GM12873 (cell line): Measurements from ENCODE around the gene MSMP.

Experiments used
- CTCF ChIP-seq: IDR thresholded peaks from 2 replicates; pipeline ENCODE4 v1.5.1; 2012; ENCODE audit warnings: low read depth, mild to moderate bottlenecking, moderate library complexity, low read length, control low read depth; ENCODE audit not compliant: insufficient read depth; ENCODE audit errors: missing control alignments

MSMP gene

GRCh38 chr9:35781066-35781465 lies 27.0 kb upstream of the MSMP start:
- TF ChIP-seq CTCF: no peak

GRCh38 chr9:35778496-35778895 lies 24.4 kb upstream of the MSMP start:
- no peak for TF ChIP-seq CTCF

GRCh38 chr9:35776018-35776417 lies 21.9 kb upstream of the MSMP start:
- TF ChIP-seq CTCF: no peak

GRCh38 chr9:35774907-35775635 lies 21.0 kb upstream of the MSMP start:
- TF ChIP-seq CTCF: no peak

GRCh38 chr9:35771943-35772342 lies 17.9 kb upstream of the MSMP start:
- no peak for TF ChIP-seq CTCF

GRCh38 chr9:35771534-35771933 lies 17.5 kb upstream of the MSMP start:
- TF ChIP-seq CTCF: no peak

GRCh38 chr9:35771075-35771433 lies 17.0 kb upstream of the MSMP start:
- no peak for TF ChIP-seq CTCF
